ENCODE data around the gene MAP3K9.

Gene MAP3K9

GRCh38 chr14:70816525-70816924 lies 7.2 kb upstream of the MAP3K9 start:
- DNase-seq, result no peak

GRCh38 chr14:70814466-70814865 lies 5.2 kb upstream of the MAP3K9 start:
- no peak for DNase-seq

DNA sequence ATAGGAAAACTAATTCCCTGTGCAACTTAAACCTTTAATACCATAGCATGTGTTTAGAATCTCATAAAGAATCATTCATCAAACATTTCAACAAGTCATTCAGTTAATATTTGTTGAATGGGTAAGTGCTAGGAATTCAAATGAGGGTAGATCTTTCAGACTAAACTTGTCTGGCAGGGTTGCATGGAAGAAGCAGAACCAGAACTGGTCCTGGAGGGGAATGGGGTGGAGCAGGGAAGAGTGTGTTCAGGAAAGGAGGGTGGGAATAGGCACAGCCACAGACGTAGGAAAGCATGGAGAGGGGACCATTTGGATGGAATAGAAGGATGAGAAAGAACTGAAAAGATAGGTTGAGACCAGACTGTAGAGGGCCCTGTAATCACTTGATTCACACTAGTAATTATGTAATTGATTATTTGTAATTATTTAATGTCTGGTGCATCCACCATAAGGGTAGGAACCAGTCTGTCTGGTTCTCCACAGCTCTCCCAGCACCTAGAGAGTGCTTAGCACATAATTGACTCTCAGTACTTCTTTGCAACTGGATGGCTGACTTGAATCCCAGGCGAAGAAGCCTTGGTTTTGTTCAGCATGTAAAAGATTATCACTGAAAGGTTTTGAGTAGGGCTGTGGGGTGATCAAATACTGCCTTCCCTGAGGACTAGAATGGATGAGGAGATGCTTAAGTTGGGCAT lies 3.0 kb upstream of the MAP3K9 start:
- no peak for DNase-seq

DNA sequence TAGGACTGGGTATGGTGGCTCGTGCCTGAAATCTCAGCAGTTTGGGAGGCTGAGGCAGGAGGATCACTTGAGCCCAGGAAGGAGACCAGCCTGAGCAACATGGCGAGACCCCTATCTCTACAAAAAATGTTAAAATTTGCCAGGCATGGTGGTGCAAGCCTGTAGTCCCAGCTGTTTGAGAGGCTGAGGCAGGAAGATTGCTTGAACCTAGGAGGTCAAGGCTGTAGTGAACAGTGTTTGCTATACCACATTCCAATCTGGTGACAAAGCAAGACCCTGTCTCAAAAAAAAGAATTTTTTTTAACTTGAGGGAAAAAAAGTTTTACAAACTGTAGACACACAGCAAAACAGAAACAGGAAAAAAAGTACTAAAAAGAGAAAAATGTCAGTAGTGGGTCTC lies 2.3 kb upstream of the MAP3K9 start:
- no peak for DNase-seq

DNA sequence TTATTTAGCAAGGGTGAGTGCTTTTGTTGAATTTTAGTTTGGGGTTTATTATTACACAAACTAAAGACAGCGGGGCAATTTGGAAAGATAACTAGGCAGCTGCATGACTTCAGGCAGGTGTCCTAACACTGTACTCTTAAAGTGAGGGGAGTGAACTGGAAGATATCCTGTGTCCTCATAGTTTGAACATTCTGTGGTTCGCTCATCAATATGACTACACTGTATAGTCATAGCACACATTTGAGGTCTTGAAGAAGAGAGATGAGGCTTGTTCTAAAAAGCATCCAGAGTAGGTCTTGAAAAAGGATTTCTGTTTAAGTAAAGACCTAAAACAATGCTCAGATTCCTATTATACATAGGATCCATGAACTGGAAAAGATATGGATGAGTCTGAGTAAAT lies 1.7 kb upstream of the MAP3K9 start:
- no peak for DNase-seq

- DNase-seq, result no peak
These were observed 1.3 kb upstream of the MAP3K9 start for GRCh38 chr14:70810621-70811020.

- no peak for DNase-seq
These were observed 693 bp downstream of the MAP3K9 start for GRCh38 chr14:70808416-70809224.

DNA sequence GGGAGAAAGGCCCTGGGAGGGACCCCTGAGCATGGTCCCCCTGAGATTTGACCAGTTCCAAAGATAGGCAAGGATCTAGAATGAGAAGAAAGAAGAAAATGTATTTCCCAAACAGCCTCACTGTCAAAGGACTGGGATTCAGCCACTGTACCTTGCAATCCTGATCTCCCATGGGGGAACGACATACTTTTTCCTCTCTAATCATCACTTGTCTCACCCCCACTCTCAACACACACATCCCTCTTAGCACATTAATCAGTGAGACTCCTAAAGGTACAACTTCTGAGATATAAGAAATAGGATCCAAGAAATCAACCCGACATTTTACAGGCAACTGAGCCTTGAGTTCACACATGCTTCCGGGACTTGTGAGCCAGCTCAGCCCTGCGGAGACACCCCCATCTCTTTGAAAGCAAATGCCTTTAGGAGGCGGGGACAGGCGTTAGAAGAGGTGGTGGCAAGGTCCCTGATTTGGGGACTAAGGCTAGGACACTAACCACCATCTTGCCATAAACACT lies 1.4 kb downstream of the MAP3K9 start:
- no peak for DNase-seq

GRCh38 chr14:70804556-70805162 lies 4.7 kb downstream of the MAP3K9 start:
- DNase-seq, result no peak

- no peak for DNase-seq
These were observed 5.7 kb downstream of the MAP3K9 start for GRCh38 chr14:70803321-70804310.

- DNase-seq, result no peak
These were observed 6.9 kb downstream of the MAP3K9 start for GRCh38 chr14:70802379-70802778.

DNA sequence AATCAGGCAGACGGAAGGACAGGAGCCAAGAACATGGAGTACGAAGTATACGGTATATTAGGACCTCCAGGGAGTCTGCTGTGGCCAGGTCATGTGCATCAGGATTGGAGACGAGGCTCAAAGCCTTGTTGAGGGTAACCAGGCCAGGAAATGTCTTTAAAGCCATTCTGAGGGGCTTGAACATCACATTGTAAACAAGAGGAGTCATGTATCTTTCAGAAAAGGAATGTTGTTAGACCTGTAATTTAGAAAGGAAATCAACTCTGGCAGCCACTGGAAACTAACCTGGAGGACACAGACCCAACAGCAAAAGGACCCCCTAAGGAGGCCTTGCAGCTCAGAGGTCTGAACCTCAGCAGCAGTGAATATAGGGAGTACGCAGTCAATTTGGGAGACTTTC lies 7.5 kb downstream of the MAP3K9 start:
- no peak for DNase-seq

DNA sequence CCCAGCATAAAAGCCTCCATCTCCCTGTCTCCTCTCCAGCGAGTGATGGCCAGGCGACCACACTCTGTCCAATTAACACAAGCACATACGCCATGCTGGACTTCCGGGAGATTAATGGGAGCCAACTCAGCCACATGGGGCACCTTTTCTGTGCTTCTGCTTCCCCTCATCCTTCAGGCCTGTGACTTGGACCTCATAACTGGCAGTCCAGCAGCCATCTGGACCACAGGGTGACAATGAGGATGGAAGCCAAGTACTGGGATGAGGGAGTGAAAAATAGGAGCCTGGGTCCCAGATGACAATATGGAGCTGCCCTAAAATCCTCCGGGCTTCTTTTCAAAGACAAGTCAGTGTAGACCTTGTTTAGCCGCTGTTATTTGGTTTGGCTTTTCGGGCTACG lies 12.8 kb downstream of the MAP3K9 start:
- no peak for DNase-seq

DNA sequence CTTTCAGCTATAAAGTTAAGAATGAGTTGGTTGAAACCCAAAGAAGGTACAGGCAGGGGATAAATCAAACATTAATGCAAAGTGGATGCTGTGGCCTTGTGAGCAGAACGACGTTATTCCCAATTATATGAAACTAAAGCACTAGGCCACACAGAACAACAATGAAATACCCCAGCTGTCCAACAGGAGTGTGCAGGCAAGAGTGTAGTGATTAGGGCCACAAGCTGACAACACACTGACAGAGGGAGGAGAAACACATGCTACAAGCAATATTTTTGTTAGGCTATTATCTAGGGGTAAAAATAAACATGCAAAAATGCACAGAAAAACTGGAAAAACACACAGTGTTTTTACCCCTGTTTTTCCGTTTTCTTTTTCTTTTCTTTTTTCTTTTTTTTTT lies 15.0 kb downstream of the MAP3K9 start:
- DNase-seq, result no peak

DNA sequence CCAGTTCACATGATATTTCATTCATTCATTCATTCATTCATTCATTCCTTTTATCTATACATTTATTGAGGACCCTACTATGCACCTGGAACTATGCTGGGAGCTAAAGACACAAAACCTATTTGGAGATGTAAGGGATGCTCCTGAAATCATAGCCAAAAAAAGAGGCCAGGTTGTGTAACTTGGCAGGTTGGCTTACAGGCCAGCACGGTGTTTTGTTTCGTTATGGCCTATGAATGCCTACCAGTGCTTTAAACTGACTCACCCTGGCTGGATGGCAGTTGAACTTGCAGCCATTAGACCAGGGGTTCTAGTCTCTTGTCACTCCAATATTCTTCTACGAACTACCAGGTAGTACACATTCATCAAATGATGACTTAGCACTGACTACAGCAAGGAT lies 15.7 kb downstream of the MAP3K9 start:
- no peak for DNase-seq

GRCh38 chr14:70792939-70793338 lies 16.4 kb downstream of the MAP3K9 start:
- no peak for DNase-seq

- DNase-seq, result no peak
These were observed 17.3 kb downstream of the MAP3K9 start for GRCh38 chr14:70791971-70792370.

- DNase-seq, result no peak
These were observed 19.4 kb downstream of the MAP3K9 start for GRCh38 chr14:70789961-70790360.

GRCh38 chr14:70789361-70789760 lies 20.0 kb downstream of the MAP3K9 start:
- DNase-seq, result no peak

GRCh38 chr14:70788898-70789297 lies 20.4 kb downstream of the MAP3K9 start:
- no peak for DNase-seq

- DNase-seq, result no peak
These were observed 23.8 kb downstream of the MAP3K9 start for GRCh38 chr14:70785556-70785955.

DNA sequence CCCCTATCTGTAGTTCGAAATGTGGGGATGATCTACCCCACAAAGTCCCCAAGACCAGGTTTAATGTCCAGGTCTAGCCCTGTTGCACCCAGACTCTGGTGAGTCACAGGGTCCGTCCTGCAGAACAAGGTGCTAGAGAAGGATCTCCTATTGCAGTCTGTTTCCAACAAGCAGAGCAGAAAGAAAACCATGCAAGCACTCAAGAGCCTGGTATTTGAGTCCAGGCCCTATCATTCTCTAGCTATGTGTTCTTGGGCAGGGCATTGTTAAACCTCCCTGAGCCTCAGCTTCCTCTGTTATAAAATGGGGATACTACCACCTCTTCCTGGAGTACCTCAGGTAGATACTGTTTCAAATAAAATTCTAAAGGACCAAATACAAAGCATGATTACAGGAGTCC lies 24.4 kb downstream of the MAP3K9 start:
- DNase-seq, result no peak

- peak; percentile 26 for DNase-seq
These were observed 27.0 kb downstream of the MAP3K9 start for GRCh38 chr14:70782361-70782760.
